ENCODE results near the gene SORCS1. TPM values are rescaled to one million over a fixed set of nuclear protein-coding genes. Genes with fewer than 3 reads are reported as not detected.

Gene SORCS1
- total RNA-seq, 1 donor from 2014 or later, result not detected

GRCh38 chr10:106713846-106714245 lies 450.7 kb downstream of the SORCS1 start:
- no peak overlapping the region for H3K4me3 ChIP-seq (ENCODE audit: low read depth, low read length)
- TF ChIP-seq CTCF (IDR thresholded peaks at IDR 0.05; ENCODE audit: insufficient read depth, low read length, severe bottlenecking), result no peak
- no peak for FAIRE-seq
- no peaks in the 10 kb centered on the region for H3K27me3 ChIP-seq (ENCODE audit: control insufficient read depth, insufficient read depth, low read length)
- H3K36me3 ChIP-seq (ENCODE audit: control insufficient read depth, insufficient read depth, low read length), result no peaks in the 10 kb centered on the region
- no peak for DNase-seq (ENCODE audit: low read depth)

GRCh38 chr10:106712988-106713387 lies 451.5 kb downstream of the SORCS1 start:
- no peaks in the 10 kb centered on the region for H3K27me3 ChIP-seq (ENCODE audit: control insufficient read depth, insufficient read depth, low read length)
- FAIRE-seq (no peak), DNase-seq (ENCODE audit: low read depth) (no peak)
- no peak overlapping the region for H3K4me3 ChIP-seq (ENCODE audit: low read depth, low read length)
- no peaks in the 10 kb centered on the region for H3K36me3 ChIP-seq (ENCODE audit: control insufficient read depth, insufficient read depth, low read length)
- TF ChIP-seq CTCF (IDR thresholded peaks at IDR 0.05; ENCODE audit: insufficient read depth, low read length, severe bottlenecking), result no peak

GRCh38 chr10:106711313-106711906 lies 453.1 kb downstream of the SORCS1 start:
- Histone ChIP-seq H3K36me3 (ENCODE audit: control insufficient read depth, insufficient read depth, low read length) (no peaks in the 10 kb centered on the region), H3K27me3 (ENCODE audit: control insufficient read depth, insufficient read depth, low read length) (no peaks in the 10 kb centered on the region), H3K4me3 (ENCODE audit: low read depth, low read length) (no peak overlapping the region)
- peak; percentile 57 for TF ChIP-seq CTCF (IDR thresholded peaks at IDR 0.05; ENCODE audit: insufficient read depth, low read length, severe bottlenecking)
- FAIRE-seq, result no peak
- peak; percentile 21 for DNase-seq (ENCODE audit: low read depth)

GRCh38 chr10:106708506-106708905 lies 456.0 kb downstream of the SORCS1 start:
- FAIRE-seq, result no peak
- no peak for DNase-seq (ENCODE audit: low read depth)
- H3K36me3 ChIP-seq (ENCODE audit: control insufficient read depth, insufficient read depth, low read length), result no peaks in the 10 kb centered on the region
- TF ChIP-seq CTCF (IDR thresholded peaks at IDR 0.05; ENCODE audit: insufficient read depth, low read length, severe bottlenecking), result no peak
- no peaks in the 10 kb centered on the region for H3K27me3 ChIP-seq (ENCODE audit: control insufficient read depth, insufficient read depth, low read length)
- no peak overlapping the region for H3K4me3 ChIP-seq (ENCODE audit: low read depth, low read length)

GRCh38 chr10:106707657-106708056 lies 456.8 kb downstream of the SORCS1 start:
- no peak for TF ChIP-seq CTCF (IDR thresholded peaks at IDR 0.05; ENCODE audit: insufficient read depth, low read length, severe bottlenecking)
- FAIRE-seq, result no peak
- no peaks in the 10 kb centered on the region for H3K36me3 ChIP-seq (ENCODE audit: control insufficient read depth, insufficient read depth, low read length)
- no peak overlapping the region for H3K4me3 ChIP-seq (ENCODE audit: low read depth, low read length)
- no peaks in the 10 kb centered on the region for H3K27me3 ChIP-seq (ENCODE audit: control insufficient read depth, insufficient read depth, low read length)
- no peak for DNase-seq (ENCODE audit: low read depth)

GRCh38 chr10:106706127-106706526 lies 458.4 kb downstream of the SORCS1 start:
- Histone ChIP-seq H3K4me3 (ENCODE audit: low read depth, low read length) (no peak overlapping the region), H3K27me3 (ENCODE audit: control insufficient read depth, insufficient read depth, low read length) (no peaks in the 10 kb centered on the region), H3K36me3 (ENCODE audit: control insufficient read depth, insufficient read depth, low read length) (no peaks in the 10 kb centered on the region)
- no peak for TF ChIP-seq CTCF (IDR thresholded peaks at IDR 0.05; ENCODE audit: insufficient read depth, low read length, severe bottlenecking)
- FAIRE-seq (no peak), DNase-seq (ENCODE audit: low read depth) (no peak)
